ENCODE data around the gene NR6A1. TPM values are rescaled to one million over a fixed set of nuclear protein-coding genes. Genes with fewer than 3 reads are reported as not detected.

NR6A1 gene
- polyA plus RNA-seq, 1 experiment = 0.25 TPM

DNA sequence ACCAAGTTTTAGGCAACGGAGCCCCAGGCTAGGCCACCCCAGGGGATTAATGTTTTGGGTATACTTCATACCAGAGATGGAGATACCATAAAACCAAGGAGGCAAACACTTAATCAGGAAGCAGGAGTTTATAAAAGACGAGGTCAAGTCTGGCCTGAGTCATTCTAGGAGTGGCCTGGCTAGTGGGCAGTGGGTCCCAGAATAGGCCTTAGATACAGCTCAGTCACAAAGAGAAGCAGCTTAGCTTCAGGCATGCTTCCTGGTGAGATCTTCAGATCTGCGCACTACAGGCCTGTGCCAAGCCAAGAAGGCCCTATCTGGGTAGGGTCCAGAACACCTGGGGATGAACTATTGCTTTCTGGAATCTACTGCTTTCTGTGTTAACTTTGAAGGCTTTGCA is 243.3 kb downstream of the NR6A1 start:
- ChIA-PET CTCF (interaction anchor here (1.0 to 4.0 kb wide), 5 partner anchors 8 to 184 kb away, joined by 3 to 33 read pairs (median 5); no protein-coding TSS in a partner anchor), POLR2A (no interaction called here)
- TF ChIP-seq, protein P1, sequence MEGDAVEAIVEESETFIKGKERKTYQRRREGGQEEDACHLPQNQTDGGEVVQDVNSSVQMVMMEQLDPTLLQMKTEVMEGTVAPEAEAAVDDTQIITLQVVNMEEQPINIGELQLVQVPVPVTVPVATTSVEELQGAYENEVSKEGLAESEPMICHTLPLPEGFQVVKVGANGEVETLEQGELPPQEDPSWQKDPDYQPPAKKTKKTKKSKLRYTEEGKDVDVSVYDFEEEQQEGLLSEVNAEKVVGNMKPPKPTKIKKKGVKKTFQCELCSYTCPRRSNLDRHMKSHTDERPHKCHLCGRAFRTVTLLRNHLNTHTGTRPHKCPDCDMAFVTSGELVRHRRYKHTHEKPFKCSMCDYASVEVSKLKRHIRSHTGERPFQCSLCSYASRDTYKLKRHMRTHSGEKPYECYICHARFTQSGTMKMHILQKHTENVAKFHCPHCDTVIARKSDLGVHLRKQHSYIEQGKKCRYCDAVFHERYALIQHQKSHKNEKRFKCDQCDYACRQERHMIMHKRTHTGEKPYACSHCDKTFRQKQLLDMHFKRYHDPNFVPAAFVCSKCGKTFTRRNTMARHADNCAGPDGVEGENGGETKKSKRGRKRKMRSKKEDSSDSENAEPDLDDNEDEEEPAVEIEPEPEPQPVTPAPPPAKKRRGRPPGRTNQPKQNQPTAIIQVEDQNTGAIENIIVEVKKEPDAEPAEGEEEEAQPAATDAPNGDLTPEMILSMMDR (IDR thresholded peaks at IDR 0.05; ENCODE audit: insufficient read depth, low read depth, low read length) = no peak
- H3K27me3 ChIP-seq (ENCODE audit: control insufficient read depth, insufficient read depth, low read length) = 0 out of 2 replicates have a peak, but pooled peaks cover under 1% of the 10 kb centered on the region
- H3K36me3 ChIP-seq (ENCODE audit: control insufficient read depth, insufficient read depth, low read length) = no peaks in the 10 kb centered on the region
- no peak overlapping the region for H3K4me3 ChIP-seq (ENCODE audit: low read depth, low read length)
- peak; percentile 4 for DNase-seq (ENCODE audit: low read depth)

DNA sequence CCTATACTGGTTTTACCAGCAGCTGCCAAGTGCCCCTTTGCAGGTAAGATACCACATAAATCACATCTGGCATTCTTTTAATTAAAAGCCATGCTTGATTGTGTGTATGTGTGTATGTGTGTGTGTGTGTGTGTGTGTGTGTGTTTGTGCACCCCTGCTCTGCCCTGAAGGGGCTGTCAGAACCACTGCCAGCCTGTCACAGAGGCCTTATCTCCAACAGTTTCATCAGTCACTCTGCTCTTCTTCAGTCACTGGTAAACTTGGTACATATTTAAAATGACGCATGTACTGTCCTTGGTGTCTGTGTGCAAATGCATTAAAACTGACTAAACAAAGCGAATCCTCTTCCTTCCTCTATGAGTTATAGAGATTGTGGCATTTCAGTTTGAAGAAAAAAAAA is 244.9 kb downstream of the NR6A1 start:
- CTCF ChIA-PET = interaction anchor here (1.2 to 4.0 kb wide), 3 partner anchors 10 to 186 kb away, joined by 3 to 33 read pairs (median 5); no protein-coding TSS in a partner anchor

DNA sequence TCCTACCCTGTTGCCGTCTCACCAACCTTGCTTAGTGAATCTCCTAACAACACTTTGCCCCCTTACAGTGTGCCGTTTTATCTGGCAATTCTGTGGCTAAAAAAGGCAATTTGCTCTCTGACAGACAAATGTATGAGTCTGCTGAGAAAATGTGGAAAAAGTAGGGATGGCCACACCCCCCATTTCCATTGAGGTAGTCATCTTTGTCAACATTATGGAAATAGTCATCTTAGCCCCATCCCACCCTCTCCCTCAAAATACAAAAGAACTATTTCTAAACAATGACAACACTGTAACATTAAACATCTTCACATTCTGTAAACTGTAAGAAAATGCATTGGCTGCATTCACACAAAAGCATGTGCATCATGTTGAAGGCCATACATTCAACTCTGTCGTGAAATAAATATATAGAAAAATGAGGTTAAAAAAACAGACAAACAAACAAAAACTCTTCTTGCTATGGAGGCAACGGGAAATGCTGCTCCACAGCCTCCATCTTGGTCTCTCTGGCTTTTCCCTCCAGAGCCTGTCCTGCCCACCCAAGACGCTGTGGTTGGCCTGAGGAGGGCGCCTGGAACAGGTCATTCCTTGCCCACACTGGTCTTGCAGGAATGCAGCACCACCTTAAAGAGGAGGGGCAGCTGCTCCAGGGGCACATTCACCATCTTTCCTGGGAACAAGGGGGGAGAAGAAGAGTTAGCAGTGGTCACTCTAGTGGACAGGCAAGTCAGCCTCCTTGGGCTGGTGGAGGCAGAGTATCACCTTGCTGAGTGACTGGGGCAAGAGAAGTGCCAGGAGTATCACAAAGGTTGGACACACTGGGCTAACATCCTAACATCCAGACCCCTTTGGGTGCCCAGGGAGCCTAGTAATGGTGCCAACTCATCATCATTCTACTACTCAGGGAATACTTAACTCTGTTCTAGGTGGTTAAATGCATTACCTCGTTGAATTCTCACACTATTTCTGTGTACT is 248.7 kb downstream of the NR6A1 start:
- POLR2A ChIA-PET = no interaction called here
- DNase-seq (ENCODE audit: low read depth) = no peak
- TF ChIP-seq, protein P1 (IDR thresholded peaks at IDR 0.05; ENCODE audit: insufficient read depth, low read depth, low read length) = no peak
- CTCF ChIA-PET = interaction anchor here (1.5 to 2.9 kb wide), 3 partner anchors 14 to 102 kb away, joined by 5 to 20 read pairs (median 7); no protein-coding TSS in a partner anchor
- peaks cover 10% of the 10 kb centered on the region for H3K27me3 ChIP-seq (ENCODE audit: control insufficient read depth, insufficient read depth, low read length)
- no peak overlapping the region for H3K4me3 ChIP-seq (ENCODE audit: low read depth, low read length)
- H3K36me3 ChIP-seq (ENCODE audit: control insufficient read depth, insufficient read depth, low read length) = no peaks in the 10 kb centered on the region

More for the DNA sequence above, 244.9 kb downstream of the NR6A1 start:
- Histone ChIP-seq H3K36me3 (ENCODE audit: control insufficient read depth, insufficient read depth, low read length) (no peaks in the 10 kb centered on the region), H3K4me3 (ENCODE audit: low read depth, low read length) (no peak overlapping the region), H3K27me3 (ENCODE audit: control insufficient read depth, insufficient read depth, low read length) (0 out of 2 replicates have a peak, but pooled peaks cover 2% of the 10 kb centered on the region)
- TF ChIP-seq, protein P1 (IDR thresholded peaks at IDR 0.05; ENCODE audit: insufficient read depth, low read depth, low read length) = no peak
- no peak for DNase-seq (ENCODE audit: low read depth)
- POLR2A ChIA-PET = no interaction called here

DNA sequence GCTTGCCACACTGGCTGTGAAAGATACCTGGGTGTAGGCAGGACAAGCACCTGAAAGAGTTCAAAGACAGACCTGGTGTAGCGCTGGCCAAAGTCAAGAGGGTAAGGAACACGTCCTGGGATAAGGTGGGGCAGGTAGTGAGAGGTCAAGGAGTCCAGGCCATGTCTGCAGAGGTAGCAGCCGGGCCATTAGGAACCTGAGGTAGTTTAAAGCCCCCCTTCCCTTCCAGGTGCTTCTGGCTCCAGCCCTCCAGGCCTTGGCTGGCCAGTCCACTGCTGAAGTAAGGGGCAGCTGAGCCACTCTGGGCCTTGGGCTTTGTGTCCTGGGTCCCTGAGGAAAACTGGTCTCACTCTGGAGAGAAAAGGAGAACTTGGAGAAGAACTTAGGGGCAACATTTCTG is 250.0 kb downstream of the NR6A1 start:
- no peak for DNase-seq (ENCODE audit: low read depth)
- POLR2A ChIA-PET = no interaction called here
- TF ChIP-seq, protein P1 (IDR thresholded peaks at IDR 0.05; ENCODE audit: insufficient read depth, low read depth, low read length) = no peak
- no peaks in the 10 kb centered on the region for H3K36me3 ChIP-seq (ENCODE audit: control insufficient read depth, insufficient read depth, low read length)
- CTCF ChIA-PET = no interaction called here
- no peak overlapping the region for H3K4me3 ChIP-seq (ENCODE audit: low read depth, low read length)
- H3K27me3 ChIP-seq (ENCODE audit: control insufficient read depth, insufficient read depth, low read length) = peaks cover 10% of the 10 kb centered on the region

DNA sequence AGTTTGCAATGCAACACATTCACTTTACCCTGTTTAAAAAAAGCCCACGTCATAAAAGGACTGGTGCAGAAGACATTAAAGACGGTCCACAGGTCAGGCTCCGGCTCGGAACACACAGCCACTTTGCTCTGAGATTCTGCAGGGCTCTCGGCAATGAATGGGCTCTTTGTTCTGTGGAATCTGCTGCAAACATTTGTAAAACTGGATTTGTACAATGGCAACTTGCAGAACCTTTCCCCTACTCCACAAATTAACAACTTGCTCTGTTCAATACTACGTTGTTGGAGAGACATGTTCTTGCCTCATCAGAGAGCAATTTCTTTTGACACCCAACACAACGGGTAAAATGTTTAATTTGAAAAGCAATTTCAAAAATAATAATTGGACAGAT is 250.9 kb downstream of the NR6A1 start:
- ChIA-PET POLR2A (no interaction called here), CTCF (interaction anchor here (0.7 kb wide), 1 partner anchor 17 kb away, joined by 4 read pairs; no protein-coding TSS in a partner anchor)
- H3K27me3 ChIP-seq (ENCODE audit: control insufficient read depth, insufficient read depth, low read length) = peaks cover 12% of the 10 kb centered on the region
- no peak overlapping the region for H3K4me3 ChIP-seq (ENCODE audit: low read depth, low read length)
- DNase-seq (ENCODE audit: low read depth) = no peak
- TF ChIP-seq, protein P1 (IDR thresholded peaks at IDR 0.05; ENCODE audit: insufficient read depth, low read depth, low read length) = no peak
- no peaks in the 10 kb centered on the region for H3K36me3 ChIP-seq (ENCODE audit: control insufficient read depth, insufficient read depth, low read length)

All from BJ (cell line).